Left ventricle myocardium inferior (tissue), 1 donor: Measurements from ENCODE around the gene PDE6B. TPM values are rescaled to one million over a fixed set of nuclear protein-coding genes. Genes with fewer than 3 reads are reported as not detected.

ENCODE experiments used
- DNase-seq: peaks from one replicate; pipeline ENCODE4 v3.0.0-alpha.2; 2020
- H3K27ac ChIP-seq: fragments of 200-600 bp; replicated peaks from 2 replicates; pipeline ENCODE4 v1.8.0; 2021
- H3K27me3 ChIP-seq: fragments of 200-600 bp; 2 replicates; pipeline ENCODE4 v1.8.0; 2021; ENCODE audit warnings: low read depth
- H3K36me3 ChIP-seq: fragments of 200-600 bp; 2 replicates; pipeline ENCODE4 v1.8.0; 2021
- H3K4me1 ChIP-seq: fragments of 200-600 bp; 2 replicates; pipeline ENCODE4 v1.8.0; 2021
- H3K4me3 ChIP-seq: fragments of 200-600 bp; 2 replicates; pipeline ENCODE4 v1.8.0; 2021; ENCODE audit warnings: mild to moderate bottlenecking, moderate library complexity
- H3K9me3 ChIP-seq: fragments of 200-600 bp; replicated peaks from 2 replicates; pipeline ENCODE4 v1.8.0; 2021
- CTCF ChIP-seq: fragments of 200-600 bp; IDR thresholded peaks from 2 replicates; pipeline ENCODE4 v1.8.0; 2021; ENCODE audit warnings: antibody characterized with exemption, mild to moderate bottlenecking, borderline replicate concordance
- intact Hi-C: fragments of 100-400 bp; cut with micrococcal nuclease; formaldehyde crosslinking; loops from one replicate; pipeline ENCODE4 v1.11.0; 2022
- total RNA-seq: library from RNA; stranded (reverse); fragmentation: NEBNext Ultra II Directional; extraction: Animal tissue kit (Norgen Biotek cat#: 25700); gene quantifications from one replicate; pipeline ENCODE4 v1.2.1, GENCODE V29; 2021
- donor health status: DM: no; HTN: yes; CAD: no; lungs with severe emphysema.

Gene PDE6B
- total RNA-seq, 1 donor from 2014 or later = 2.7 TPM

GRCh38 chr4:578451-579443, 46.6 kb upstream of the PDE6B start:
- peaks cover 10% of the 10 kb centered on the region for H3K9me3 ChIP-seq
- intact Hi-C loops = no loop called here
- DNase-seq = no peak
- no peak overlapping the region for H3K4me3 ChIP-seq
- no peaks in the 10 kb centered on the region for H3K36me3 ChIP-seq
- peaks cover 92% of the 10 kb centered on the region for H3K27me3 ChIP-seq
- H3K27ac ChIP-seq = no peak overlapping the region
- peaks cover 17% of the 10 kb centered on the region for H3K4me1 ChIP-seq
- TF ChIP-seq CTCF = no peak

GRCh38 chr4:579543-580175, 45.7 kb upstream of the PDE6B start:
- H3K9me3 ChIP-seq = peaks cover 19% of the 10 kb centered on the region
- H3K4me1 ChIP-seq = peaks cover 14% of the 10 kb centered on the region
- no peaks in the 10 kb centered on the region for H3K36me3 ChIP-seq
- intact Hi-C loops = no loop called here
- H3K27ac ChIP-seq = no peak overlapping the region
- TF ChIP-seq CTCF = no peak
- no peak overlapping the region for H3K4me3 ChIP-seq
- no peak for DNase-seq
- H3K27me3 ChIP-seq = peaks cover 91% of the 10 kb centered on the region

GRCh38 chr4:581181-581580, 44.2 kb upstream of the PDE6B start:
- H3K4me1 ChIP-seq = peaks cover 11% of the 10 kb centered on the region
- H3K9me3 ChIP-seq = peaks cover 24% of the 10 kb centered on the region
- H3K27me3 ChIP-seq = peaks cover 94% of the 10 kb centered on the region
- H3K27ac ChIP-seq = no peak overlapping the region
- H3K36me3 ChIP-seq = no peaks in the 10 kb centered on the region
- no peak for DNase-seq
- H3K4me3 ChIP-seq = no peak overlapping the region
- intact Hi-C loops = no loop called here
- TF ChIP-seq CTCF = no peak

- no peak for TF ChIP-seq CTCF
- Histone ChIP-seq H3K9me3 (peaks cover 24% of the 10 kb centered on the region), H3K4me3 (no peak overlapping the region), H3K36me3 (no peaks in the 10 kb centered on the region), H3K27ac (no peak overlapping the region), H3K27me3 (peaks cover 96% of the 10 kb centered on the region), H3K4me1 (peaks cover 7% of the 10 kb centered on the region)
- no peak for DNase-seq
- intact Hi-C loops = no loop called here
These were observed 43.5 kb upstream of the PDE6B start for GRCh38 chr4:581753-582361.

- Histone ChIP-seq H3K4me1 (no peaks in the 10 kb centered on the region), H3K27ac (no peak overlapping the region), H3K36me3 (no peaks in the 10 kb centered on the region), H3K9me3 (peaks cover 24% of the 10 kb centered on the region), H3K4me3 (no peak overlapping the region), H3K27me3 (peaks cover 96% of the 10 kb centered on the region)
- no peak for DNase-seq
- intact Hi-C loops = no loop called here
- TF ChIP-seq CTCF = no peak
These were observed 41.6 kb upstream of the PDE6B start for GRCh38 chr4:583820-584219.
